A549 treated with AZD2906 at 1 μM for 4 hours (cell line): Measurements from ENCODE around the gene FCRL5. TPM values are rescaled to one million over a fixed set of nuclear protein-coding genes. Genes with fewer than 3 reads are reported as not detected.

Experiments used
- total RNA-seq: library from RNA; stranded (reverse); fragments of 200-300 nt; extraction: Qiagen RNA extraction; gene quantifications from 5 replicates; pipeline ENCODE4 v1.2.3, GENCODE V29; 2022

The FCRL5 gene
- not detected in 5 replicates for total RNA-seq

GRCh38 chr1:157551694-157552693 is at the start of gene FCRL5:
FCRL5 (minus strand) TSS chr1:157552515; CDS start chr1:157552362, 153 bp downstream.

DNA sequence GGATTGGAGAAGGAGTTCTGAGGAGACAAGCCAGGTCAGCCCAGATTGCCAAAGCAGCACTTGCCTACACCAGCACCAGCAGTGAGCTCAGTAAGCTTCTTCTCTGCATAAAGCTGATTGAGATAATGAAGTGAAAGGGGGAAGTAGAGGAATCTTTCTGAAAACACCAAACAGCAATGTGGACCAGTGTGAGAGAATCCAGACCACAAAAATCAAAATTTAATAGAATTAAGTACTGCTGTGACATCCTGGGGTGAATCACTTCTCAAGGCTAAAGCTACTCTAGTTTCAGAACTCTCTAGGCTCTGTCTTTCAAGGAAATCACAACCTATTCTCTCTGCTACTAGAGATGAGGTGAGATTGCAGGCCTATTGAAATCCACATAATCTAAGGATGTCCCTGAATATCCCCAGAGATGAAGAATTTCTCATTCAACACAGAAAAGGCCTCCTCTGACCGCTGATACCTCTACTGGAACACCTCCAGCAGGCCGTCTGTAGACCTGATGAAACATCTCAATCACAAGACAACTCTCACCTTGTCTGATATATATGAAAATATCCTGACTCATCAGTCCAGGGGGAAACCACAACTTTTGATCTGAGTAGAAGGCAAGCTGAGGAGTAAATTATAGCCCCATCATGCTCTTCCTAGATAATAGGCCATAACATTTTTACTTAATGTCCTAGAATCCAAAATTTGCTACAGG is 45.8 kb upstream of the FCRL5 start, which contains the start of gene FCRL4:
Gene FCRL4 (minus strand): TSS at position 127 of the 709 bp plus-strand sequence. CDS start 141 bp downstream, outside the sequence.

Other genes with a start within 250 kb of the FCRL5 start
- gene FCRL4, start 45.6 kb upstream of the FCRL5 start, total RNA-seq, result not detected in 5 replicates
- gene FCRL3, start 148.3 kb upstream of the FCRL5 start, total RNA-seq, result 0.09 TPM in 1 of 5 replicates, not detected in the others
- not detected in 5 replicates for gene FCRL2, start 224.6 kb upstream of the FCRL5 start, total RNA-seq